ENCODE data around the gene XRN2.
A peak's percentile ranks its signal among the peaks of the same experiment; 100 is the strongest.

DNA sequence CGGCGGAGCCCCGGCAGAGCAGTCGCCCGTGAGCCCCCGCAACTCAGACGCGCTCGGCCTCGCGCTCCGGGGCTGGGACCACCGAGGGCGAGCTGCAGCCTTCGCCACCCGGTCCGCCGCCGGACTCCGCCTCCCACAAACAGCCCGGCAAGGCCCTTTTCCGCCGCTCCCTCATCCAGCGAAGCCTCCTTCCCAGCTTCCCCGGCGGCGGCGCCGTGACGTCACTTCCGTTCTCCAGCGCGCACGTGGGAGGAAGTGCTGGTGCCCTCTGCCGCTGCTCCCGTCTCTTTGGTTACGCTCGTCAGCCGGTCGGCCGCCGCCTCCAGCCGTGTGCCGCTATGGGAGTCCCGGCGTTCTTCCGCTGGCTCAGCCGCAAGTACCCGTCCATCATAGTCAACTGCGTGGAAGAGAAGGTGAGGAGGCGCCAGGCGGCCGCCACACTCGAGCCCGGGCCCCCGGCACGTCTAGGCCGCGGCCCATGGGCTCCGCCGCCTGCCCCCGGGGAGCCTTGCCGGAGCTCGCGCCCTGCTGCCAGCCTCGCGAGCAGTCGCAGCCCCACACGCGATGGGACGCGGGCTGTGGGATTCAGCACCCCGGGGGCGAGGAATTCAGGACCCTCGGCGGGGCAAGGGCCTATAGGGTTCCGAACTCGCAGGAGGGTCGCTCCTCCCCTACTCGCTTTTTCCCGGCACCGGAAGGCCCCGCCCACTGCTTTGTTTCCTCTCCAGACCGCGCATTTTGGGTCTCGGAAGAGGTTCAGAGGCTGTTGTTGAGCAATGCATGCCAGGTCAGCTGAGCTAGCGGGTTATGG lies at the start of gene XRN2:
- TF ChIP-seq, protein P1, sequence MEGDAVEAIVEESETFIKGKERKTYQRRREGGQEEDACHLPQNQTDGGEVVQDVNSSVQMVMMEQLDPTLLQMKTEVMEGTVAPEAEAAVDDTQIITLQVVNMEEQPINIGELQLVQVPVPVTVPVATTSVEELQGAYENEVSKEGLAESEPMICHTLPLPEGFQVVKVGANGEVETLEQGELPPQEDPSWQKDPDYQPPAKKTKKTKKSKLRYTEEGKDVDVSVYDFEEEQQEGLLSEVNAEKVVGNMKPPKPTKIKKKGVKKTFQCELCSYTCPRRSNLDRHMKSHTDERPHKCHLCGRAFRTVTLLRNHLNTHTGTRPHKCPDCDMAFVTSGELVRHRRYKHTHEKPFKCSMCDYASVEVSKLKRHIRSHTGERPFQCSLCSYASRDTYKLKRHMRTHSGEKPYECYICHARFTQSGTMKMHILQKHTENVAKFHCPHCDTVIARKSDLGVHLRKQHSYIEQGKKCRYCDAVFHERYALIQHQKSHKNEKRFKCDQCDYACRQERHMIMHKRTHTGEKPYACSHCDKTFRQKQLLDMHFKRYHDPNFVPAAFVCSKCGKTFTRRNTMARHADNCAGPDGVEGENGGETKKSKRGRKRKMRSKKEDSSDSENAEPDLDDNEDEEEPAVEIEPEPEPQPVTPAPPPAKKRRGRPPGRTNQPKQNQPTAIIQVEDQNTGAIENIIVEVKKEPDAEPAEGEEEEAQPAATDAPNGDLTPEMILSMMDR (IDR thresholded peaks at IDR 0.05): peak in 1 of 6 experiments; percentile 11
- TF ChIP-seq POLR2A (IDR thresholded peaks at IDR 0.05): peak; percentile 79 to 91

Measured in adrenal gland (tissue), 5 donors.